GM12892 (cell line): Measurements from ENCODE around the gene ASB6.

Source experiments
- POLR2A ChIP-seq: IDR thresholded peaks from 2 replicates; pipeline ENCODE4 v1.6.1; 2011; ENCODE audit warnings: low read depth, low read length, control low read depth
- TAF1 ChIP-seq: IDR thresholded peaks from 2 replicates; pipeline ENCODE4 v1.6.1; 2011; ENCODE audit warnings: low read depth, mild to moderate bottlenecking, control low read depth, low read length, borderline replicate concordance

GRCh38 chr9:129644365-129644764 lies 2.4 kb upstream of the ASB6 start:
- no peak for TF ChIP-seq TAF1
- no peak for TF ChIP-seq POLR2A
